Heart left ventricle (tissue), 13 donors: ENCODE data around the gene DNAJC6.

Experiments used
- POLR2A ChIP-seq, 2 donors: fragments of 450-650 bp; IDR thresholded peaks; one replicate each; pipeline ENCODE4 v1.6.1; 2017; ENCODE audit warnings: antibody characterized with exemption in 2 of 2, mild to moderate bottlenecking in 2 of 2, moderate library complexity in 2 of 2
- TF ChIP-seq, protein P1 (sequence below), 12 donors: fragments of 200-600 bp; sonication (generic) in 4 of 12; IDR thresholded peaks; one replicate each; pipeline versions ENCODE4 v1.5.0 to v1.8.0; 2018 to 2022; ENCODE audit warnings: antibody characterized with exemption in 12 of 12, mild to moderate bottlenecking in 5 of 12
- donor health status: ischemic (EF 13 %, LVEDD 7.1; RV severe dilation, severe dysfunction).
- donor health status: DM: no; HTN: yes; CAD: no.
- donor health status: DM: no; HTN: no; CAD: no.
- donor health status: ischemic (EF 25% LVEDD 6.9; RV normal size, moderate dysfunction).
- donor health status: ischemic (EF 25% LVEDD 5.7; RV mildly dilated, moderate dysfunction).
- donor health status: ischemic (EF 35%, LVEDD 5.7; RV mildly dilated, moderate dysfunction).
- donor health status: nonischemic (EF 11% LVEDD 7.7; RV severe dilation, severe dysfunction).
- donor health status: DM: yes; HTN: yes; CAD: no.
- donor health status: PGD.
- donor health status: ischemic (EF 29% LVEDD 5.4; RV normal size, mild dysfunction).
- donor health status: nonischemic (EF 23%, LVEDD 6.1; RV moderate dilation, normal function).

GRCh38 chr1:65264197-65264929, 45.0 kb upstream of the DNAJC6 start:
- TF ChIP-seq, protein P1, sequence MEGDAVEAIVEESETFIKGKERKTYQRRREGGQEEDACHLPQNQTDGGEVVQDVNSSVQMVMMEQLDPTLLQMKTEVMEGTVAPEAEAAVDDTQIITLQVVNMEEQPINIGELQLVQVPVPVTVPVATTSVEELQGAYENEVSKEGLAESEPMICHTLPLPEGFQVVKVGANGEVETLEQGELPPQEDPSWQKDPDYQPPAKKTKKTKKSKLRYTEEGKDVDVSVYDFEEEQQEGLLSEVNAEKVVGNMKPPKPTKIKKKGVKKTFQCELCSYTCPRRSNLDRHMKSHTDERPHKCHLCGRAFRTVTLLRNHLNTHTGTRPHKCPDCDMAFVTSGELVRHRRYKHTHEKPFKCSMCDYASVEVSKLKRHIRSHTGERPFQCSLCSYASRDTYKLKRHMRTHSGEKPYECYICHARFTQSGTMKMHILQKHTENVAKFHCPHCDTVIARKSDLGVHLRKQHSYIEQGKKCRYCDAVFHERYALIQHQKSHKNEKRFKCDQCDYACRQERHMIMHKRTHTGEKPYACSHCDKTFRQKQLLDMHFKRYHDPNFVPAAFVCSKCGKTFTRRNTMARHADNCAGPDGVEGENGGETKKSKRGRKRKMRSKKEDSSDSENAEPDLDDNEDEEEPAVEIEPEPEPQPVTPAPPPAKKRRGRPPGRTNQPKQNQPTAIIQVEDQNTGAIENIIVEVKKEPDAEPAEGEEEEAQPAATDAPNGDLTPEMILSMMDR (IDR thresholded peaks at IDR 0.05): no peak
- no peak for TF ChIP-seq POLR2A (IDR thresholded peaks at IDR 0.05)
